Stimulated activated CD4-positive, alpha-beta T cell treated with anti-CD3 and anti-CD28 coated beads, Interleukin-1b, Interleukin-23, amount 100 ng/mL, for 1 hour (primary cell): ENCODE measurements around the gene TAPBPL.
"Not testable (repeated sequence)": the region's sequence is repeated elsewhere in the genome, so short reads cannot be mapped to it uniquely, and the experiment has no call there.

Experiments used
- DNase-seq, 2 donors: peaks; one replicate each; pipeline ENCODE4 v3.0.0-alpha.2; 2020; ENCODE audit warnings: low read depth in 2 of 2

Gene TAPBPL

DNA sequence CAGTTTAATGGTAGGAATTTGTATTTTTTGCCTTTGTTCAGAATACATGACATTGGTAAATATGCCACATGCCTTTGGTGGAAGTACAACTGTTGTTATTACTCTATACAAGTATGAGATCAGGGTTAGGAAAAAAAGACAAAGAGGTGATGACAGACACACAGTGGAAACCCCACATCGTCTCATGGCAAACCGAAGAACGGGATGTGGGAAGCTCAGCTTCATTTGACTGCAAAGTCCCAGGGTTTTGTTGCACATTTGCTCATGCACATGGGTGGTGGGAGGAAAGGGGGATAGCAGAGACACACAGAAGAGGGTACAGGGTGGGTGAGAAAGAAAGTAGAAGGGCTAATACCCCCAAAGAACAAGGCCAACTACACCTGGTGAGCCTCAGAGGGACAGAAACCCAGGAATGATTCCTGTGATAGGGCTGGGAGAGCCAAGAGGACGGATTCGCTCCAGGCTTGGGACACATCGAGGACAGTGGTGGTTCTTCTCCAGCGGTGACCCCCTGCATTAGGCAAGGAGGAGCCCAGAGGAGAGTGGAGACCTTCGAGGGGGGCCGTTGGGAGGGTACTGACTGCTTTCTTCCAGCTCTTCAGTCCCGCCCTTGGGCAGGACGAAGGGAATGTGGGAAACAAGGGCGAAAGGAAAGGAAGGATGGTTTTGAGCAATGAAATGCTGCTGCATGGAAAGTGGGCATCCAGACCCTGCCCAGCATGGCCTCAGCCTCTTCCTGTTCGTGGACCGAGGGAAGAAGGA, 10.6 kb downstream of the TAPBPL start:
- no peak for DNase-seq

DNA sequence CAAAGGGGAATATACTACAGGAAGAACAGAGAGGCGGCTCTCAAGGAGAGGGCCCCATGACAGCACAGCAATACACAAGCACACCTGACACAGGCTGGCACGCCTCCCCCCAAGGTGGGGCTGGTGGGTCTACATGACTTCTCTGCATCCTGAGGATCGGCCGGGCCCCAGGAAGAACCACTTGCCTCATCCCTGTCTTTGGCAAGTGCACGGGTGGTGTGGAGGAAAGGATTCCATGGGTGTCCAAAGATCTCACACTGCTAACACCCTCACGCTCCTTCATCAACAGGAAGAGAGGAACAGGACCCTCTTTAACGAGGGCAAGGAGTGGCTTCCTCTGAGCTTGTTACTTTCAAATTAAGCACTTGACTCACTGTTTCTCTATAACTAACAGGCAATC, 11.4 kb downstream of the TAPBPL start:
- no peak for DNase-seq

DNA sequence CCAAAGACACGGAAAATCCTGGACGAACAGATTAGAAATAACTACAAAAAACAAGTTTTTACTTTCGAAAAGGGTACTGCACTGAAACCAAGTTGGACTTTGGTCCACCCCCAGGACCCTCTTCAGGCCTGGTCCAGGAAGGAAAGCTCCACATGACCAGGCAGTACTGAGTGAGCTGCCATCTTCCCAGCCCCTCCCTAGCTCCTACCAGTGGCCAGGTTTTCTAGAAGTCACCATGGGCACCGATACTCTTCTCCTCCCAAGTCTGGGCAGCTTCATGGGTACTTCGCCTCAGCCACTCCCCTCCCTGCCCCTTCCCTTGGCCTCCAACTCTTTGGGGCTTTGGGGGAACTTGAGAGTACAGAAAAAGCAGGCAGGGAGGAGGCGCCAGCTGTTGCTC, 12.0 kb downstream of the TAPBPL start:
- DNase-seq = no peak

DNA sequence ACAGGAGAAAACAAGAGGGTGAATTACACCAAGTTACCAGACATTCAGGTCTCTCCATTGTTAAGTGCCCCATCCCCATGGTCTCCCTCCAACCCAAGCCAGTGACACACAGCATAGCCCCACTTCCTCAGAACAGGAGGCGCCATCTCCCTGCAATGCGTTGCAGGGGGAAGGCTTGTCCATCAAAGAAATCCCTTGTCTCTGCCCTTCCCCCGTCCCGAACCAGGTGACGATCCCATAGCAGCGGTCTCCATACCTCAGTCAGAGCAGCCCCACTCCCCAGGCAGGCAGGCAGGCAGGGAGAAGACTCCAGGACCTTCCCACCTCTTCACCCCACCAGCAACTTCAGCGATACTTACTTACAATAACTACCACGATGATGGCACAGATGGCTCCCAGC, 12.7 kb downstream of the TAPBPL start:
- DNase-seq = no peak

DNA sequence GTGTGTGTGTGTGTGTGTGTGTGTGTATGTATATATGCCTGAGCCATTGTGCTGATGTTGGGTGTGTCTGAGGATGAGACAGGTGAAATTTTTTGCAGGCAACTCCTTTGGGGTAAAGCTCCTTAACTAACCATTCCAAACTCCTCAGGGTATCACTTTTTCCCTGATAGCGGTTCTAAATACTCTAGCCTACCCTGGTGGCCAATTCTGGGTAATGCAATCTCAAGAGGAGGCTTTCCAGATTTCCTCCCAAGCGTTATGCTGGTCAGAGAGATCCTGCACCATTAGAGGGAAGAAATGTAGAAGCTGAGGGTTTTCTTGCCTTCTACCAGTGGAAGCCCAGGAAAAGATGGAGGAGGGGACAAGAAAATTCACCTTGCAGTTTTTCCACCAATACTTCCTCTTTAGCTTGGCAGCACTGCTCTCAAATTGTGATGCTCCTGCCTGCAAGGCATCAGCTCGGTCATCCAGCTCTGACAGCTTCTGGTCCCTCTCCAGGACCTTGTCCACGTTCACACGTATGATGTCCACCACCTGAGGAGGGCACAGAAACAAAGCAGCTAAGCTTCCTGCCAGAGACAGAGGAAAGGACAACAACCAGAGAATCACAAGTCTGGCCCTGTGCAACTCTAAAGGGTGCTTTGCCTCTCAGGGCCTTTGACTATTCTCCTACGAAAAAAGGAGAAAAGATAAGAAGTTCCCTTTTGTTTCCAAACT, 13.8 kb downstream of the TAPBPL start:
- no peak for DNase-seq

DNA sequence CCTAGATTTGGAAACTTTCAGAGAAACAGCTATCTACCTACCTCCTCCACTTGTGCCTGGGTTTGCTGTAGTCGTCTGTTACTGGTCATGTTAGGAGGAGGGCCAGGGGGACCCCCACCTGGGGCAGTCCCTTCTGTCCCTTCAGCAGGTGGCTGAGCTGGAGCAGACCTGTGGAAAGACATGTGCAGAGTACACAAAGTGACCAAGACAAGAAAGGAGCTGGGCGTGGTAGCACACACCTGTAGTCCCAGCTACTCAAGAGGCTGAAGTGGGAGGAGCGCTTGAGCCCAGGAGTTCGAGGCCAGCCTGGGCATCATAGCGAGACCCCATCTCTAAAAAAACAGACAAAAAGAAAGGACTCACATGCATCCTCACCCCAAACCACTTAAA, 14.3 kb downstream of the TAPBPL start:
- DNase-seq = no peak

DNA sequence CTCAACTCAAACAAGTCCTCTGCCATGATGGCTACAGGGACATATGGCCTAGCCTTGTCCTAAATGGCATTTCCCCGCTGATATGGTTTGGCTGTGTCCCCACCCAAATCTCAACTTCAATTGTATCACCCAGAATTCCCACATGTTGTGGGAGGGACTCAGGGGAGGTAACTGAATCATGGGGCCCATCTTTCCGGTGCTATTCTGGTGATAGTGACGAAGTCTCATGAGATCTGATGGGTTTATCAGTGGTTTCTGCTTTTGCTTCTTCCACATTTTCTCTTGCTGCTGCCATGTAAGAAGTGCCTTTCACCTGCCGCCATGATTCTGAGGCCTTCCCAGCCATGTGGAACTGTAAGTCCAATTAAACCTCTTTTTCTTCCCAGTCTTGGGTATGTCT, 14.9 kb downstream of the TAPBPL start:
- not testable (repeated sequence) for DNase-seq

DNA sequence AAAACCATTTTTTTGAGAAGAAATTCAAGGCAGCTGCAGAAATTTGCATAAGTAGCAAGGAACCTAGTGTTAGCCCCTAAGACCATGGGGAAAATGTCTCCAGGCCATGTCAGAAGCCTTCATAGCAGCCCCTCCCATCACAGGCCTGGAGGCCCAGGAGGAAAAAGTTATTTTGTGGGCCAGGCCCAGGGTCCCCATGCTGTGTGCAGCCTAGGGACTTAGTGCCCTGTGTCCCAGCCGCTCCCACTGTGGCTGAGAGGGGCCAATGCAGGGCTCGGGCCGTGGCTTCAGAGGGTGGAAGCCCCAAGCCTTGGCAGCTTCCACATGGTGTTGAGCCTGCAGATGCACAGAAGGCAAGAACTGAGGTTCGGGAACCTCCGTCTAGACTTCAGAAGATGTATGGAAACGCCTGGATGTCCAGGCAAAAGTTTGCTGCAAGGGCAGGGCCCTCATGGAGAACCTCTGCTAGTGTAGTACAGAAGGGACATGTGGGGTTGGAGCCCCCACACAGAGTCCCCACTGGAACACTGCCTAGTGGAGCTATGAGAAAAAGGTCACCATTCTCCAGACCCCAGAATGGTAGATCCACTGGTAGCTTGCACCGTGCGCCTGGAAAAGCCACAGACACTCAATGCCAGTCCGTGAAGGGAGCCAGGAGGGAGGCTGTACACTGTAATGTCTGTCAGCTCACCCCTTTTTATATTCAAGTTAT, 15.9 kb downstream of the TAPBPL start:
- DNase-seq = not testable (repeated sequence)

DNA sequence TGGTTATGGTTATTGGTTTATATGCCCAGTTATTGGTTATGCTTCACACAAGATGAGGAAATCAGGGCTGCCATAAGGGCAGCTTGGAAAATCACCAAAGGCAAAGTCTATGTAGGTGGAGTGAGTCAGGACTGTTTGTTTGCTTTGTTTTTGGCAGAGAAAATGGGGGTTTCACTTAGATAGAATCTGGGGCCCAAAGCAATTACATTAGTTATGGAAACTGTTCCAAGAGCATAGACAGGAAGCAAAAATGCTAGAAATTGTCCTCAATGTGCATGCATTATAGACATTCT, 16.4 kb downstream of the TAPBPL start:
- DNase-seq = no peak

DNA sequence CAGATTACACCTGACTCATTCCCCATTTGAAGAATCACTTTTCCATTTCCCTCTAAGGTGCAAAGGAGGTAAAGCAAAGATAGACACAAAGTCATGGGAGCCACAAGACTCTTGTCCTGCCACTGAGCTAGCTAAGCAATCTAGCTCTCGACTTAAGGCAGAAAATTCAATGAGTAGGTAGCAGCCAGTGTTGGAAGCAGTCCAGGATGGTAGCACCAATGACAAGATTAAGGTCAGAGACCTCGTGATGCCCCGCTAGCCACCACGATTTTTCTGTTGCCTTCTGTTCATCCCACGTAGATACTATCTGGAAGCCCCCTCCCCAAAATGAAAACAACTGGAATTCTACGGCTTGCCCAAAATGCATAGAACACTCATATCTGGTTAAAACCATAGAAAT, 17.2 kb downstream of the TAPBPL start:
- no peak for DNase-seq

DNA sequence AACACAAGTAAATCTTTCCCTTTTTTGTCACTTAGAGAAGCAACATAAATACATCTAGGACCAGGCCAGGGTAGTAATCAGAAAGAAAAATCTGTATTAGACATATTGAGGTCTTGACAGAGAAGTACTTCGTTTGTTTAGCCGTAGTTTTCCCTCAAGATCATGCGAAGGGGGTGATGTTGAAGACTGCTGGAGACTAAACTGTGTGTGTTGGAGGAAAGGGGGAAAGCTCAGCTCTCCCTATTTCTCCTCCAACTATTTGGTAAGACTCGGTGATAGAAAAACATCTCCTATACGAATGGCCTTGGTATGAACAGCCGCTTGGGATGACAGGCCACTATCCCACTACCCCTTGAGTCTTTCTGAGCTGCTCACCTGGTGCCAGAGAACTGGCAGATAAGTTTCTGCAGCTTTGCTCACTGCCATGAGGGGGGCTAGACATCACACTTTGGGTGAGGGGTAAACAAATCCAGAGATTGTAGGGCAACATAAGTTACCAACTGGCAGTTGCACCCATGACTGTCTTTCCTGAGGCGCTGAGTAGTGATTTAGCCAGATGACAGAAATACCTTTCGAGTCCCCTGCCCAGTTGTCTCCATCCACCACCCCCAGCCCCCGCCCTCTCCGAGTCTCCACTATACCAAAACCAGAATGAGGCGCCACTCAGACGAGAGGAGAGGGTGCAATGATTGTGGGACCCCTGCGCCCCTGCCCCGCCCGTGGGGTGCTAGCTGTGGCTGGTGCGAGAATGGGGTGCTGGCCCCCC, 17.9 kb downstream of the TAPBPL start:
- DNase-seq = no peak

DNA sequence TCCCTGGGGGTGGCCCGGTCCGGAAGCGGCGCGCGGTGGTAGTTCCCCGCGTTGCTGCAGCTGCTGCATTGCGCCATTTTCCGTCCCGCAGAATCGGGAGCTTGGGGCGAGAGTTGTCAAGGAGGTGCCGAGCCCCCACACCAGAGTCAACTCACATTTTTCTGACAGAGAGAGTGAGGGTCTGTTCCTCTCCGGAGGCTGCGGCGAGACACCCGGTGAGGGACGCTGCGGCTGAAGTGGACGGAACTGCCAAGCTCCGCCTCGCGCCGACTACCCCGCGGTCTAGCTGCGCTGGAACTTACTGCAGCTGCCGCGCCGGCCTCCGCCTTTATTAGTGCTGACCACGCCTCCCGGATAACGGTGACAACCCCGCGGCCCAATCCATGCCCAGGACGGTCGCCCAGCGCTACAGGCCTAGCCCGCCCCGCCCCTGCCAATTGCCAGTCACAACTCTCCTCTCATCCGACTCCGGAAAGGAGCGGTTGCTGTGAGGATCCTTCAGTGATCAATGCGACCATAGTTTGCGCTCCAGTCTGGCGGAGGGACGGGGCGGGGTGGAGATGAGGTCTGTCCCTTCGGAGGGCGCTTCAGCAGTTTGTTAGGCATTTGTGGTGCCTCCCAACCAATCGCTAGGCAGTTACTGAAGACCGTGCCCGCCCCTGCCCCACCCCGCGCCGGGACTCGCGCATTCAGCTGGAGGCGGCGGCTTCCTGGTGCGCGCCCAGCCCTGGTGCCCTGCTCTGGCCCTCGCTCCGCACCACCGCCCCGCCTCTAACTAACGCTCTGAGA, 18.7 kb downstream of the TAPBPL start, which contains the start of gene VAMP1:
VAMP1 (minus strand) TSS at position 303 of the 789 bp plus-strand sequence; CDS start at position 157, 146 bp downstream.
- DNase-seq = peak; percentile 89 to 90

DNA sequence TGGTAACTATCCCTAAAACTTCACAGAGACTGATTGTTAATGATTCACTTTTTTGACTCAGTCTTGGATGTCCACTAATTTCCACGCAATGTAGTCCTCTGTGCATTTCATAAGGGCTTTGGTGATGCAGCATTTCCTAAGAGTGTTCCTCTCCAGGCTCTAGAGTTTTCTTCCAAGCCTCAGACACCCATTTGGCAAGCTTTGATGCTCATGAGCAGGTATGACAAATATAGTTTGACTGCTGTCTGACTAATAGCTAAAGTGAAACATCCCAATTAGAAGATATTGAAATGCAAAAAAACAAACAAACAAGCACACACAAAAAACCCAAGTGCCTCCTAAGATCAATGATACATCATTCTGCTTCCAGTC, 20.1 kb downstream of the TAPBPL start:
- no peak for DNase-seq

DNA sequence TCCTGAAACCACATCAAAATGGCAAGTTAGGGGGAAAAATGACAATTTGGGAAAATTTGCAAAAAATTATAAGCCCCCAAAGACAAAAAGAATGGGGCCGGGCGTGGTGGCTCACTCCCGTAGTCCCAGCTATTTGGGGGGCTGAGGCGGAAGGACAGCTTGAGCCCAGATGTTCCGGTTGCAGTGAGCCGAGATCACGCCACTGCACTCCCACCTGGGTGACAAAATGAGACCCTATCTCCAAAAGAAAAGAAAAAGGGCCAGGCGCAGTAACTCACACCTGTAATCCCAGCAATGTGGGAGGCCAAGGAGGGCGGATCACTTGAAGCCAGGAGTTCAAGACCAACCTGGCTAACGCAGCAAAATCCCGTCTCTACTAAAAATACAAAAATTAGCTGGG, 20.6 kb downstream of the TAPBPL start:
- no peak for DNase-seq

DNA sequence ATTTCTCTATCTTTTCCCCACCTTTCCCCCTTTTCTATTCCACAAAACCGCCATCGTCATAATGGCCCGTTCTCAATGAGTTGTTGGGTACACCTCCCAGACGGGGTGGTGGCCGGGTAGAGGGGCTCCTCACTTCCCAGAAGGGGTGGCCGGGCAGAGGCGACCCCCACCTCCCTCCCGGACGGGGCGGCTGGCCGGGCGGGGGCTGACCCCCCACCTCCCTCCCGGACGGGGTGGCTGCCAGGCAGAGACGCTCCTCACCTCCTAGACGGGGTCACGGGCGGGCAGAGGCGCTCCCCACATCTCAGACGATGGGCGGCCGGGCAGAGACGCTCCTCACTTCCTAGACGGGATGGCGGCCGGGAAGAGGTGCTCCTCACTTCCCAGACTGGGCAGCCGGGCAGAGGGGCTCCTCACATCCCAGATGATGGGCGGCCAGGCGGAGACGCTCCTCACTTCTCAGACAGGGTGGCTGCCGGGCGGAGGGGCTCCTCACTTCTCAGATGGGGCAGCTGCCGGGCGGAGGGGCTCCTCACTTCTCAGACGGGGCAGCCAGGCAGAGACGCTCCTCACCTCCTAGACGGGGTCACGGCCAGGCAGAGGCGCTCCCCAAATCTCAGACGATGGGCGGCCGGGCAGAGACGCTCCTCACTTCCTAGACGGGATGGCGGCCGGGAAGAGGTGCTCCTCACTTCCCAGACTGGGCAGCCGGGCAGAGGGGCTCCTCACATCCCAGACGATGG, 23.6 kb downstream of the TAPBPL start:
- not testable (repeated sequence) for DNase-seq

DNA sequence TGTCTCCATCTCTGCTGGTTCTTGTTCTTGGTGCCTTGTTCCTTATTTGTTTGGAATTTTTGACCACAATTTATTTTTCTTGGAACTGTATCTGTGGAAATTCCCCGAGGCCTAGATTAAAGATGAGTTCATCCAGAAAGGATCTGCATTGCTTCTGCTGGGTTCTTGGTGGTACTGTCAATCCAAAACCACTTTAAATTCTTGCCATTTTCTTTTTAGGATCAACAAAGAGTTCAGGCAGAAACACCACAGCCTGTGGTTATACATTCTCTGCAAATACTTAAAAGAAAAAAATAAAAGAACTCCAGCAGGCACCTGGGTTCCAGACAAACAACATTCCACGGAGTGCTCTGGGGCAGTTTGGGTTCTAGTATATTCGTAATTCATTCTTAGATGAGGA, 24.6 kb downstream of the TAPBPL start:
- DNase-seq = no peak

DNA sequence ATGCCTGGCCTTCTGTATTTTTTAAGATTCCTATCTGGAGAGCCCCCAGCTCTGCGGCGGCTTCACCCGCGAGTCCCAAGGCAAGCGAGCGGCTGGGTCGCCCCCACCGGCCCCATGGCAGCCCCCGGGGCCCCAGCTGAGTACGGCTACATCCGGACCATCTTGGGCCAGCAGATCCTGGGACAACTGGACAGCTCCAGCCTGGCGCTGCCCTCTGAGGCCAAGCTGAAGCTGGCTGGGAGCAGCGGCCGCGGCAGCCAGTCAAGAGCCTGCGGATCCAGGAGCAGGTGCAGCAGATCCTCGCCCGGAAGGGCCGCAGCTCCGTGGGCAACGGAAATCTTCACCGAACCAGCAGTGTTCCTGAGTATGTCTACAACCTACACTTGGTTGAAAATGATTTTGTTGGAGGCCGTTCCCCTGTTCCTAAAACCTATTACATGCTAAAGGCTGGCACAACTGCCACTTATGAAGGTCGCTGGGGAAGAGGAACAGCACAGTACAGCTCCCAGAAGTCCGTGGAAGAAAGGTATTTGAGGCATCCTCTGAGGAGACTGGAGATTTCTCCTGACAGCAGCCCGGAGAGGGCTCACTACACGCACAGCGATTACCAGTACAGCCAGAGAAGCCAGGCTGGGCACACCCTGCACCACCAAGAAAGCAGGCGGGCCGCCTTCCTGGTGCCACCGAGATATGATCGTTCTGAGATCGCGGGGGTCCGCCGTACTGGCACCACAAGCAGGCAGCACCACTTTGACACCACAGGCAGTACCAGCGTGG, 25.9 kb downstream of the TAPBPL start:
- DNase-seq = not testable (repeated sequence)

DNA sequence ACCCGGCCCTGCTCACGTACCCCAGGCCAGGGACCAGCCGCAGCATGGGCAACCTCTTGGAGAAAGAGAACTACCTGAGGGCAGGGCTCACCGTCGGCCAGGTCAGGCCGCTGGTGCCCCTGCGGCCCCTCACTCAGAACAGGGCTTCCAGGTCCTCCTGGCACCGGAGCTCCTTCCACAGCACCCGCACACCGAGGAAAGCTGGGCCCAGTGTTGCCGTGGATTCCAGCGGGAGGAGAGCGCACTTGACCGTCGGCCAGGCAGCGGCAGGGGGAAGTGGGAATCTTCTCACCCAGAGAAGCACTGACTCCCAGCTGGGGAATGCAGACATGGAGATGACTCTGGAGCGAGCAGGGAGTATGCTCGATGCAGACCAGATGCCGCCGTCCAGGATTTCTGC, 26.6 kb downstream of the TAPBPL start:
- no peak for DNase-seq

DNA sequence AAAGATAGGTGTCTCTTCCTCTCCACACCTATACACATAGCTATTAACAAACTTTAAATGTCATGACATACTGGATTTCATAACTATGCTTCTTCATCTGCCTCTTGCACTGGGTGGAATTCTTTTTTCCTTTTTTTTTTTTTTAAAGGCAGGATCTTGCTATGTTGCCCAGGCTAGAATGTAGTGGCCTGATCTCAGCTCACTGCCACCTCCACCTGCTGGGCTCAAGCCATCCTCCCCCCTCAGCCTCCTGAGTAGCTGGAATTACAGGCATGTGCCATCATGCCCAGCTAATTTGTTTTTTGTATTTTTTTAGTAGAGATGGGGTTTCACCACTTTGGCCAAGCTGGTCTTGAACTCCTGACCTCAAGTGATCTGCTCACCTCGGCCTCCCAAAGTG, 36.4 kb downstream of the TAPBPL start:
- DNase-seq = no peak

DNA sequence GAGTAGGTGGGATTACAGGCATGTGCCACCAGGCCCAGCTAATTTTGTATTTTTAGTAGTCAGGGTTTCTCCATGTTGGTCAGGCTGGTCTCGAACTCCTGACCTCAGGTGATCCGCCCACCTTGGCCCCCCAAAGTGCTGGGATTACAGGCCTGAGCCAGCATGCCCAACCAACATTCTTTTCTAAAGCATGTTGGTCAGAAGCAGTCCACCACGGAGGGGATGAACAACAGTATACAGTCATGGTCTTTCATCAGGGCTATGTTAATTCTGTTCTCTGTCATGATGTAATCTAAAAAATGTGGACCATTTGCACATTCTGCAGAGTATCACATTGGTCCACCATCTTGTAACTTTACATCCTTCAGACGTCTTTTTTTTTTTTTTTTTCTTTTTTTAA, 37.6 kb downstream of the TAPBPL start:
- DNase-seq = no peak
